HG03469 (cell line): ENCODE measurements around the gene NABP2.
A peak's percentile ranks its signal among the peaks of the same experiment; 100 is the strongest.
"Not testable (repeated sequence)": the region's sequence is repeated elsewhere in the genome, so short reads cannot be mapped to it uniquely, and the experiment has no call there.

Experiments used
- ATAC-seq: cut with Tn5 transposase; IDR thresholded peaks from one replicate; pipeline ENCODE4 v1.9.1; 2021; ENCODE audit warnings: mild to moderate bottlenecking, moderate library complexity, moderate number of reproducible peaks; ENCODE audit not compliant: unreplicated experiment

The NABP2 gene

GRCh38 chr12:56224102-56224701 lies at the start of gene NABP2:
Gene NABP2, plus strand, starts transcription at chr12:56224342. Its CDS starts 515 bp downstream, at chr12:56224857.
- ATAC-seq, result peak; percentile 60

DNA sequence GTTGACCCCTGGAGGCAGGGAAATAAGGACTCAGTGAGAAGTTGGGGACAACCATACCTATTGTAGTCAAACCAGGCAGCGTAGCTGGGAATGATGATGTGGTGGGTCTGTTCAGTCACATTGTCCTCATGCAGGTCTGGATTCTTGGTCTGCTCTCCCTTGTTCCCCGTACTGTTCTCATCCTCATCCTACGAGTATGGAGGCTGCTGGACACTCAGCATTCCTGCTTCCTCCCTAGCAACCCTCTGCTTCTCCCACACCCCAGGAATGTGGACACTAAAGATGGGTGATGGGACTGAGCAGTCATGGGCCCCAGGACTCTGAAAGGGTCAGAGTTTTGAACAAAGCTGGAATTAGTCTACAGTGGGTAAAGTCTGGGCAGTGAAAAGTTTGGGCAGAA lies 45.8 kb upstream of the NABP2 start:
- no peak for ATAC-seq

DNA sequence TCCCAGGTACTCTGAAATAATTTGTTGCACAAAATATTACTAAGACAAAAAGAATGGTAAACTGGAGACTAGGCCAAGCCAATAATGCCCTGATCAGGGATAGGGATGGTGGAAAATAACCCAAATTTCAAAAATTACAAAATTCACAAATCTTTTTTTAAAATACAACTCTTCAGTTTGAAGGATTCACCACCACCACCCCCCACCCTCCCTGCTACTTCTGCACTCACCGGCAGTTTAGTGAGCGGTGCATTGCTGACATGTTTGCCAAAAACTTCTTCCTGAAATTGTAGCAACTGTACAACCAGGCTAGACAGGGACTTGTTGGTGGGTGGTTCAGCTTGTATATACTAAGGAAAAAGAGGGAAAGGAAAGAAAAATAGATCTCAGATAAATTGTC lies 37.2 kb upstream of the NABP2 start:
- ATAC-seq, result no peak

GRCh38 chr12:56188131-56188777 lies 35.9 kb upstream of the NABP2 start:
- ATAC-seq, result no peak

GRCh38 chr12:56188778-56189098 lies 35.4 kb upstream of the NABP2 start:
- ATAC-seq, result no peak

DNA sequence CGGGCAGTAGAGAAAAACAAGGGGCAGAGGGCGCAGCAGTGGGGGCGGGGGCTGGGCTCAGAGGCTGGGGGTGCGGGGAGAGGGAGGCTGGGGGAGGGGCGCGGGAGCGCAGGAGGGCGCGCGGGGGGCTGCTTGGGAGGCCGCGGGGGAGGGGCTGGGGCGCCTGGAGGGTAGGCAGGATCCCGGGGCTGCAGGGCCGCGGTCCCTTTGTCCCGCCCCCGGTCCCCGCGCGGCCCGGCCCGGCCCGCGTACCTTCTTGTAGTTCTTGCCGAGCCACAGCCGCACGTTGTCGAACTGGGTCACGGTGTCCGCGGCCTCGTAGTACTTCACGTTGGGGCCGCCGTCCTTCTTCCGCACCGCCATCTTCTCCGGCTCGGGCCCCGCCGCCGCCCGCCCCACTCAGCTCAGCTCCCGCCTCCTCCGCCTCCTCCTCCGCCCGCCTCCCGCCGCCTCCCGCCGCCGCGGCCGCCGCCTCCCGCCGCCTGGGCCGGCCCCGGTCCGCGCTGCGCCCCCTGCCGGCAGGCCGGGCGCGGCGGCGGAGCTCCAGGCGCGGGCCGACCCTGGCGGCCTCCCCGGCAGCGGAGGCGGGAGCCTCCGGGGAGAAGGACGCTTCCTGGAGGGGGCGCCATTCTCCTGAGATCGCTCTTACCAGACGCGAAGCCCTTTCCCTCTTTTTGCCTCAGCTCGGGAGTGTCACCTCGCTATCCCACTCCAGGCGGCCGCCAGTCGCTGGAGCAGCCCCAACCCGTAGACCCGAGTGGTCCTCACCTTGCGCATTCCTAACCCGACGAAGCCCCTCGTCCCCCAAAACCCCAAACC lies 34.8 kb upstream of the NABP2 start, which contains the start of gene SMARCC2:
TSS of gene SMARCC2 (minus strand) at position 385 of the 819 bp plus-strand sequence. CDS start at position 363, 22 bp downstream.
- ATAC-seq, result no peak

DNA sequence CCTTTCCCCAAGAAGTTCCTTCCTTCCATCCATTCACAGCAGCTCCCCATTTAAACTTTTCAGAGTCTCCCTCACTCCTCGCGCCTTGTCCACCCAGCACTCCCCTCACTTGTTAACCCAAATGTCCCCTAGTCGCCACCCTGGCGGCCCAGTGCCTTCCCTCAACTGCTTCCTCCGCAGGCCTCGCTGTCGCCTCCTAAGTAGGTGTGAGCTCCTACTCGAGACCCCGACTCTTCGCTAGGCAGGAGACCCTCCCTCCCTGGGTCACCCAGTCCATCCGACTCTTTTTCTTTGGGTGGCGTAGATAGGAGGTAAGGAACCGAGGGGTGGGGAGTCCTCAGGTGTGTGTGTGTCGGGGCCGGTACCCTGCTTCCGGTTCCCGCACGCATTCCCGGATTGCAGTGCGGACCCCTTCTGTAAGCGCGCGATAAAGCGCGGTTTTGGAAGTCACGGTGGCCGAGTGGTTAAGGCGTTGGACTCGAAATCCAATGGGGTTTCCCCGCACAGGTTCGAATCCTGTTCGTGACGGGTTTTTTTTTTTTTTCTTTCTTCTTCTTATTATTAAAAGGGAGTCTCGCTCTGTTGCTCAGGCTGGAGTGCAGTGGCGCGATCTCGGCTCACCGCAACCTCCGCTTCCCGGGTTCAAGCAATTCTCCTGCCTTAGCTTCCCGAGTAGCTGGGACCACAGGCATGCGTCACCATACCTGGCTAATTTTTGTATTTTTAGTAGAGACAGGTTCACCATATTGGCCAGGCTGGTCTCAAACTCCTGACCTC lies 34.0 kb upstream of the NABP2 start:
- ATAC-seq, result no peak

DNA sequence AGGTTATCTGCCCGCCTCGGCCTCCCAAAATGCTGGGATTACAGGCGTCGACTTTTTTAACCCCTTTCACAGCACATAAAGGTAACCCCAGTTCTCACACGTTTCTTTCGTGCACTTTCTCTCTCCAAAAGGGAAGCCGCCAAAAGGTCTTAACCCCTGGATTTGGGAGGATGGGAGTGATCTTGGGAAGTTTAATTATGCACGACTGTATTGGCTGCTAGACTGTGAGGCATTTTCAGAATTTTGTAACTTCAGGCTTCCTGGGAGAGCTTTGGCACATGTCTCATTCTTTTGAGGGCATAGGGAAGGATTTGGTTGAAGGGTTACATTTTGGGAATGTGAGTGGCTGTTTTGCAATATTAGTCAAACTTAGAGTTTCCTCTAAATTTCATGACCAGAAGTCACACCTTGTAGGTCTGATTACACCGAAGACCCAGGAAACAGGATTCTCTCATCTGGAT lies 33.4 kb upstream of the NABP2 start:
- no peak for ATAC-seq

DNA sequence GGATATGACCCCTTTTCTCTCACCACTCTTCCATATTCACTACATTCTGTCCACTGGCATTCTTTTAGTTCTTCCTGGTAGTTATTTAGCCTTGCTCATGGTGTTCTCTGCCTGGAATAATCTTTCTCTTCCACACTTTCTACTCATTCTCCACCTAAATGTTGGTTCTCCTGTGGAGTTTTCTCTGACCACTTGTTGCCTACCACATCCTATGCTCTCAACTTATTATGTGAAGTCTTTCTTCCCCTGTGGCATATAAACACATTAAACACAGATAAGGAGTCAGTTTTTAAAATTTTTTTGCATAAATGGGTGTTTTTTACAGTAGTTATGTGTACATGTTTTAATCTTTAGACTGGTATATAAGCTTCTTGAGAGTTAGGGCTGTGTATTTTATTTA lies 31.6 kb upstream of the NABP2 start:
- ATAC-seq, result no peak

DNA sequence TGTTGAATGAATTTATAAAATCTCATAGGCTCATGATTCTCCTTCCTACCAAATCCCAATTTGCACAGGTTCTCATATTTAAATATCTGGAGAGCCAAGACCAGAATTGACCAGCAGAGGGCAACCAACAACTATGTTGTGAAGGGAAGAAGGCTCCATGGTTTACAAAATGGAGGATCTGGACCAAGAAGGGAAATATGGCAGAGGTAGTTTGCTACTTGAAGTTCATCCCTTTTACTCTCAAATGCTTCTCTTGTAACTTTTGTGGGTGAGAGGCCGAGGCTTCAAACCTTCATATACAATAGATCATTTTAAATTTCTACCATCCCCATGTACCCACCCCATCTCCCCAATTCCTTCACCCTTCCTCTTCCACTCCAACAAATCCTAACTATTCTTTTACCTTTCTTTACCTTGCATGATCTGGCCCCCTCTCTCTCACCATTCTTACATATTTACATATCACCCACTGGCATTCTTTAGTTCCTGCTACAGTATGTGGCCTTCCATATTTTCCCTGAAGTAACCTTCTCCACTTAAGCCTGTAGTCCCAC lies 31.0 kb upstream of the NABP2 start:
- ATAC-seq, result no peak

GRCh38 chr12:56196818-56197550 lies 27.2 kb upstream of the NABP2 start:
- not testable (repeated sequence) for ATAC-seq

GRCh38 chr12:56197921-56198635 lies 26.1 kb upstream of the NABP2 start:
- no peak for ATAC-seq

DNA sequence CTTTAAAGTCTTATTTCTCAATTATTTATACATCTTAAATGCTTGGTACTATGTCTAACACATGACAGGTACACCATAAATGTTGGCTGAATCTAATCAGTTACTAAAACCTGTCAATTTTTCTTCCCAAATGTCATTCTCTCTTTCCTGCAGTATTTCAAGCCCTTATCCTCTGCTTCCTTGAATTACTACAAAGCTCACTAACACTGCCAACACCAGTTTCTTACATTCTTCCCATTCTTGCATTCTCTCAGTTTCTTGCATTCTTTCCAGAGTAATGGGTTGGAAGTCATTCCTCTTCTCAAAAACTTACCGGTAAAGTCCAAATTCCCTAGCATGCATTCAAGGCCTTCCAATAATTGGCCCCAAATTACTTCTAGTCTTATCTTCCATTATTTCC lies 25.3 kb upstream of the NABP2 start:
- ATAC-seq, result no peak

GRCh38 chr12:56202366-56202765 lies 21.8 kb upstream of the NABP2 start:
- no peak for ATAC-seq

GRCh38 chr12:56202838-56203237 lies 21.3 kb upstream of the NABP2 start:
- no peak for ATAC-seq

- no peak for ATAC-seq
Observed at GRCh38 chr12:56204275-56204674, 19.9 kb upstream of the NABP2 start.

DNA sequence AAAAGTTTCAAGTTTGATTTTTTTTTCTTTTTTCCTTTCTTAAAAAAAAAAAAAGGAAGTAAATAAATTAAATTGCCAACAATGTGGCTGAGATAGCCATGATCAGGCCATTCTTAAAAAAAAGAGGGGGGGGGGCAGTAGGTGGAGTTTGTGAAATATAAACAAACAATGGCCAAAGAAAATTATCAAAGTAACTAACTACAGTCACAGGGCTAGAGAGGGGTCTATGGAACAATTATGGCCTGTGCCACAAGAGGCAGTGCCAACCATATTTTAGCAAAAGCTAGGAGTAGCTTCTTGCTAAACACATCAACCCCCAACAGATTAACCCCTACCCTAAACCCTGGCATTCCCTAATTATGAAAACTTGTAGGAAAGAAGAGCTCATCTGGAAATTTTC lies 18.7 kb upstream of the NABP2 start:
- ATAC-seq, result no peak

- no peak for ATAC-seq
Observed at GRCh38 chr12:56206452-56207166, 17.5 kb upstream of the NABP2 start.

GRCh38 chr12:56208006-56208405 lies 16.1 kb upstream of the NABP2 start:
- ATAC-seq, result no peak
